ENCODE results near the gene REEP6.

The REEP6 gene

GRCh38 chr19:1456121-1456900, 34.7 kb upstream of the REEP6 start:
- no peak for DNase-seq (ENCODE audit: low read depth)

GRCh38 chr19:1457031-1457739, 33.8 kb upstream of the REEP6 start:
- no peak for DNase-seq (ENCODE audit: low read depth)

- no peak for DNase-seq (ENCODE audit: low read depth)
Measured at GRCh38 chr19:1457892-1458291, 33.1 kb upstream of the REEP6 start.

GRCh38 chr19:1459479-1459878, 31.5 kb upstream of the REEP6 start:
- no peak for DNase-seq (ENCODE audit: low read depth)

- no peak for DNase-seq (ENCODE audit: low read depth)
Measured at GRCh38 chr19:1460033-1460995, 30.7 kb upstream of the REEP6 start.

GRCh38 chr19:1461862-1462261, 29.1 kb upstream of the REEP6 start:
- no peak for DNase-seq (ENCODE audit: low read depth)

- DNase-seq (ENCODE audit: low read depth): no peak
Measured at GRCh38 chr19:1465191-1466016, 25.6 kb upstream of the REEP6 start.

GRCh38 chr19:1466018-1466460, 24.9 kb upstream of the REEP6 start:
- DNase-seq (ENCODE audit: low read depth): no peak

GRCh38 chr19:1466461-1467214, 24.3 kb upstream of the REEP6 start:
- DNase-seq (ENCODE audit: low read depth): no peak

GRCh38 chr19:1467215-1467489, 23.8 kb upstream of the REEP6 start:
- DNase-seq (ENCODE audit: low read depth): no peak

- no peak for DNase-seq (ENCODE audit: low read depth)
Measured at GRCh38 chr19:1467490-1468273, 23.3 kb upstream of the REEP6 start.

- no peak for DNase-seq (ENCODE audit: low read depth)
Measured at GRCh38 chr19:1468274-1468820, 22.6 kb upstream of the REEP6 start.

- DNase-seq (ENCODE audit: low read depth): no peak
Measured at GRCh38 chr19:1468821-1469254, 22.1 kb upstream of the REEP6 start.

- DNase-seq (ENCODE audit: low read depth): no peak
Measured at GRCh38 chr19:1469255-1470054, 21.5 kb upstream of the REEP6 start.

GRCh38 chr19:1470055-1470304, 21.0 kb upstream of the REEP6 start:
- no peak for DNase-seq (ENCODE audit: low read depth)

- no peak for DNase-seq (ENCODE audit: low read depth)
Measured at GRCh38 chr19:1470305-1471009, 20.5 kb upstream of the REEP6 start.

GRCh38 chr19:1471010-1471514, 19.9 kb upstream of the REEP6 start:
- no peak for DNase-seq (ENCODE audit: low read depth)

GRCh38 chr19:1471515-1472160, 19.3 kb upstream of the REEP6 start:
- DNase-seq (ENCODE audit: low read depth): no peak
